Chondrocyte (in vitro differentiated cells): Measurements from ENCODE around the gene SSMEM1. TPM values are rescaled to one million over a fixed set of nuclear protein-coding genes. Genes with fewer than 3 reads are reported as not detected.

ENCODE experiments used
- DNase-seq: peaks from one replicate; pipeline ENCODE4 v3.0.0; 2021; ENCODE audit warnings: mixed read lengths, low spot score
- H3K27ac Mint-ChIP-seq: one replicate; pipeline ENCODE4 v1.8.0; 2021; ENCODE audit warnings: mild to moderate bottlenecking, moderate library complexity, mixed read lengths; ENCODE audit not compliant: unreplicated experiment
- H3K27me3 Mint-ChIP-seq: 2 replicates; pipeline ENCODE4 v1.8.0; 2021; ENCODE audit warnings: low read depth, mixed read lengths
- H3K36me3 Mint-ChIP-seq: 2 replicates; pipeline ENCODE4 v1.8.0; 2021; ENCODE audit warnings: low read depth, mixed read lengths
- H3K4me1 Mint-ChIP-seq: 2 replicates; pipeline ENCODE4 v1.8.0; 2021; ENCODE audit warnings: low read depth, mild to moderate bottlenecking, mixed read lengths
- H3K4me3 Mint-ChIP-seq: one replicate; pipeline ENCODE4 v1.8.0; 2021; ENCODE audit warnings: mild to moderate bottlenecking, moderate library complexity, mixed read lengths; ENCODE audit not compliant: unreplicated experiment
- H3K9me3 Mint-ChIP-seq: 2 replicates; pipeline ENCODE4 v1.8.0; 2021; ENCODE audit warnings: low read depth, mixed read lengths
- CTCF ChIP-seq: fragments of 200-600 bp; sonication (generic); IDR thresholded peaks from 2 replicates; pipeline ENCODE4 v1.5.0; 2021; ENCODE audit warnings: antibody characterized with exemption, mild to moderate bottlenecking, moderate library complexity
- total RNA-seq: library from RNA; stranded (reverse); gene quantifications from 3 replicates; pipeline ENCODE4 v1.2.1, GENCODE V29; 2021

Gene SSMEM1
- total RNA-seq, 1 donor from 2014 or later: not detected

GRCh38 chr7:130210181-130210935 lies 2.7 kb downstream of the SSMEM1 start:
- no peak for TF ChIP-seq CTCF
- no peaks in the 10 kb centered on the region for H3K27me3 Mint-ChIP-seq
- H3K27ac Mint-ChIP-seq: no peak overlapping the region
- H3K4me1 Mint-ChIP-seq: peaks cover 15% of the 10 kb centered on the region
- no peak for DNase-seq
- no peaks in the 10 kb centered on the region for H3K9me3 Mint-ChIP-seq
- no peak overlapping the region for H3K4me3 Mint-ChIP-seq
- H3K36me3 Mint-ChIP-seq: no peaks in the 10 kb centered on the region

- no peak overlapping the region for H3K27ac Mint-ChIP-seq
- no peaks in the 10 kb centered on the region for H3K36me3 Mint-ChIP-seq
- peaks cover 11% of the 10 kb centered on the region for H3K4me1 Mint-ChIP-seq
Measured at GRCh38 chr7:130213828-130214227, 6.2 kb downstream of the SSMEM1 start.

GRCh38 chr7:130216025-130216424 lies 8.4 kb downstream of the SSMEM1 start:
- no peak for TF ChIP-seq CTCF
- H3K9me3 Mint-ChIP-seq: no peaks in the 10 kb centered on the region
- H3K4me3 Mint-ChIP-seq: no peak overlapping the region
- no peak for DNase-seq
- H3K36me3 Mint-ChIP-seq: no peaks in the 10 kb centered on the region
- H3K4me1 Mint-ChIP-seq: no peaks in the 10 kb centered on the region
- no peak overlapping the region for H3K27ac Mint-ChIP-seq
- H3K27me3 Mint-ChIP-seq: no peaks in the 10 kb centered on the region

More at GRCh38 chr7:130213828-130214227, 6.2 kb downstream of the SSMEM1 start:
- Mint-ChIP-seq H3K9me3 (no peaks in the 10 kb centered on the region), H3K27me3 (no peaks in the 10 kb centered on the region), H3K4me3 (no peak overlapping the region)
- TF ChIP-seq CTCF: no peak
- DNase-seq: no peak

GRCh38 chr7:130216750-130217149 lies 9.1 kb downstream of the SSMEM1 start:
- Mint-ChIP-seq H3K27me3 (no peaks in the 10 kb centered on the region), H3K9me3 (no peaks in the 10 kb centered on the region), H3K36me3 (no peaks in the 10 kb centered on the region), H3K4me3 (no peak overlapping the region), H3K4me1 (no peaks in the 10 kb centered on the region), H3K27ac (no peak overlapping the region)
- no peak for DNase-seq
- TF ChIP-seq CTCF: no peak

- no peaks in the 10 kb centered on the region for H3K36me3 Mint-ChIP-seq
- TF ChIP-seq CTCF: no peak
- H3K27me3 Mint-ChIP-seq: no peaks in the 10 kb centered on the region
- no peaks in the 10 kb centered on the region for H3K9me3 Mint-ChIP-seq
- no peak overlapping the region for H3K27ac Mint-ChIP-seq
- H3K4me1 Mint-ChIP-seq: no peaks in the 10 kb centered on the region
- DNase-seq: no peak
- H3K4me3 Mint-ChIP-seq: no peak overlapping the region
Measured at GRCh38 chr7:130218806-130219620, 11.4 kb downstream of the SSMEM1 start.
